HG02840 (cell line): ENCODE measurements around the gene FRS2.

Experiments
- ATAC-seq: cut with Tn5 transposase; IDR thresholded peaks from one replicate; pipeline ENCODE4 v1.9.1; 2021; ENCODE audit warnings: mild to moderate bottlenecking, moderate library complexity, moderate number of reproducible peaks; ENCODE audit not compliant: unreplicated experiment, low FRiP score

The FRS2 gene

DNA sequence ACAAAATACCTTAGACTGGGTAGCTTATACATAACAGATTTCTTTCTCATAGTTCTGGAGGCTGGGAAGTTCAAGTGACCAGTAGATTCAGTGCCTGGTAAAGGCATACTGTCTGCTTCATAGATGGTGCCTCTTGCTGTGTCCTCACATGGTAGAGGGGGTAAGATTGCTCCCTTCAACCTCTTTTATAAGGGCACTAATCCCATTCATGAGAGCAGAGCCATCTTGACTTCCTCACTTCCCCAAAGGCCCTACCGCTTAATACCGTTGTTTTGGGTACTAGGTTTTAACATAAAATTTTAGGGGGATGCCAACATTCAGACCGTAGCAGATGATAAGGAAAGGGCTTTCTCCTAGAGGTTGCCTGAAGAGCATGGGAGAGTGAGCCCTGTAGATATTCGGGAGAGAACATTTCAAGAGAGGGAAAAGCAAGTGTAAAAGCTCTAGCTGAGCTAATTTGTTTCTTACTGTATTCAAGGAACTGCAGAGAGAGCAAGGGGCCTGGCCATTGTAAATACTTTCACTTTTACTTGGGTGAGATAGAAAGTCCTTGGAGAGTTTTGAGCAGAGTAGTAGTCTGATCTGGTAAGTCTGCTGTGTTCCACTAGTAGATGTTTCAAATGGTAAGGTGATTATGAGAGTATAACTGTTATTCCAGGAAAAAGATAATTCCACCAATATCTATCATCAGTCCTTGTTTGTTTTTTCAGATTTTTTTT is 27.3 kb downstream of the FRS2 start:
- ATAC-seq = peak; percentile 85

- ATAC-seq = no peak
These were observed 30.4 kb downstream of the FRS2 start for GRCh38 chr12:69500631-69501030.

DNA sequence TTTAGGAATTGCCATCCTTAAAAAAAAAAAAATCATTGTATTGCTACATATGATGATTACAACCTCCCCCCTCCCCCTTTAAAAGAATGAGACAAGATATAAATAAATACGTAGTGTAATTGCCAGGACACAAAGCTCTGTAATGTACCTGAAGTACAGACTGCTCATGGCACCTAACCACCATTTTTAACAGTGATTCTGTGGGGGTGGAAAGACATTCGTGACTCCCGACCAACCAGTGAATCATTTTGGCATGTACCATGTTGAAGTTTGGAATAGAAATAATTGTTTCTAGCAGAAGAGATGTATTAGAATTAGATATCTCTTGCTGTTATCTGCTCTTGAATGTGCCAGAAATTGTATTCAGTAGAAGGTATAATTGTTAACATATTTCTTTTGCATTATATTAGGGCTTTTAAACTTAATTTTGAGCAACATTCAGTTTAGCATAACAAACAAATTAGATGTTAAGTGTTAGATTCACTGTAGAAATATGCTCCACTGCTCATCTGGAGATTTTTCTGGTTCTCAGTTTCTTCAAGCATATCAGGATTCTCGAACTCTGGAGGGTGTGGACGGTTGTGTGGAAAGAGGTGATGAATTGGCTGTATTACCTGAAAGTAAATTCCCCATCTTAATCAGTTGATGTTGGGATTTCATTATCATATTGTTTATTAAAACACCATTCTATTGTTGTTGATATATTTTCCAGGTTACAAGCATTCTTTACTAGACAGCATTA is 31.1 kb downstream of the FRS2 start:
- no peak for ATAC-seq

DNA sequence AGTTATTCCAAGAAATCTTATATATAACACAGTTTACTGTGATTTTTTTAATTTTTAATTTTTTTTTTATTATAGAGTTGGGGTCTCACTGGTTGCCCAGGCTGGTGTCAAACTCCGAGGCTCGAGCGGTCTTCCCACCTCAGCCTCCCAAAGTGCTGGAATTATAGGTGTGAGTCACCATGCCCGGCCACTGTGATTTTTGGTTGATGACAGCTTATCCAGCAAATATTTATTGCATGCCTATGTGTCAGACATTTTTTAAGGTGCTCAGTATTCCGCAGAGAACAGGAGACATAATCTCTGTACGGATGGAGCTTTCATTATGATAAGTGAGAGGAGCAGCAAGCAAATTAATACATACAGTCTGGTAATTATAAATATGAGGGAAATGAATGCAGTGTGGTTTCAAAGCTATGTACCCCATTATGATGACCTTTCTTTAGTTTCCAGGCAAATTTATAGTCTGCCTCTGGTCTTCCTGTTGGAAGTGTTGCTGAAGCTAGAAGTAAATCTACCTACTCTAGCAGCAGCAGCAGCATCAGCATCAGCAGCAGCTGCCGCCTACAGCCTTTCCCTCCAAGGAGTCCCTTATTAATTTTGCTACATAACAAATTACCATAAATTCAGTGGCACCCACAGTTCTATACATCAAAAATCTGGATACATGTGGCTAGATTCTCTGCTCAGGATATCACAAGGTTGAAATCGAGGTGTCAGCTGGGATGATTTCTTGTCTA is 32.3 kb downstream of the FRS2 start:
- ATAC-seq = no peak

DNA sequence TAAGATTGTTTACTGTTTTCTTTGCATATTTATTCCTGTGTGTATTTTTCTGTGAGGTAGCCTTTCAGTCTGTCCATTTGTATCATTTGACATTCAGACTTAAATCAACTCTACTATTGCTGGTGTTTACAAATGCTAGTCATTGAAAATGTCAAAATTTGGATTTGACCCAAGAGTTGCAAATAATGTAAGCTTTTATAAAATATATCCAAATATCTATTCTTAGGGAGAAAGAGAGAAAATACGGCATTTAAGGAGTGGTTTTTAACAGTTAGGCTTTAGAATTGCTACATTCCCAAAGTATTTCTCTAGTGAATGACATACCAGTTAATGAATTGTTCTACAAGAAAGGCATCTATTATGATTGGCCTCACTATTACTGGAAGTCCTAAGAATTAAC is 37.9 kb downstream of the FRS2 start:
- ATAC-seq = no peak

DNA sequence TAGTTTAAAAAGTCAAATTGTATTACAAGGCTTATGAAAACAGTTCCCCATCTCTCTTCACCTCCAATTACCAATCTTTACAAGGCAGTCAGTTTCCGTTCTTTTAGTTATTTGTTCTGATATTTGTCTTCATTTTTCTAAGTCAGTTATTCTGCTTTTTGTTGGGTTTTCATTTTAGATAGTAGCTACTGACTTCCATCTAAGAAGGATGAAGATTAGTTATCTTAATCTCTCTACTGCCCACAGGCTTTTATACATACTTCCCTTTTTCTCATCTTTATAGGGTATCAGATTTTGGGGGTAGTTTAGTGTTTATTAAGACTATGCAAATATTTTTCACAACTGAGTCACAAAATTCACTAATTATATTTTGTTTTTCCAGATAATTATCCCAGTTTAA is 38.4 kb downstream of the FRS2 start:
- no peak for ATAC-seq

DNA sequence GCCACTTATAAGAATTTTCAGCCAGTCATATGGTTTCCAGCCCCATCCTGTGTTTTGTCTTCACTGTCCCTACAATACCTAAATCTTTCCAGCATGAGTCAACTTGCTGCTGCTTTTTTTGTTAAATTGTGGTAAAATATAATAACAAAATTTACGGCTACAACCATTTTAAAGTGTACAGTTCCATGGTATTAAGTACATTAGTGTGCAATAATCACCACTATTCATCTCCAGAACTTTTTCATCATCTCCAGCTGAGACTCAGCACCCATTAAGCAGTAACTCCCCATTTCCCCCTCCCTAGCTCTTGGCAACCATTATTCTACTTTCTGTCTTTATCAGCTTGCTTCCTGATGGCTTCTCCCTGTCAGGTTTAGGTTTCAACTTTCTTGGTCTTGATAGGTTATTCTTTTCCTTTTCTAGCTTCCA is 39.1 kb downstream of the FRS2 start:
- no peak for ATAC-seq

DNA sequence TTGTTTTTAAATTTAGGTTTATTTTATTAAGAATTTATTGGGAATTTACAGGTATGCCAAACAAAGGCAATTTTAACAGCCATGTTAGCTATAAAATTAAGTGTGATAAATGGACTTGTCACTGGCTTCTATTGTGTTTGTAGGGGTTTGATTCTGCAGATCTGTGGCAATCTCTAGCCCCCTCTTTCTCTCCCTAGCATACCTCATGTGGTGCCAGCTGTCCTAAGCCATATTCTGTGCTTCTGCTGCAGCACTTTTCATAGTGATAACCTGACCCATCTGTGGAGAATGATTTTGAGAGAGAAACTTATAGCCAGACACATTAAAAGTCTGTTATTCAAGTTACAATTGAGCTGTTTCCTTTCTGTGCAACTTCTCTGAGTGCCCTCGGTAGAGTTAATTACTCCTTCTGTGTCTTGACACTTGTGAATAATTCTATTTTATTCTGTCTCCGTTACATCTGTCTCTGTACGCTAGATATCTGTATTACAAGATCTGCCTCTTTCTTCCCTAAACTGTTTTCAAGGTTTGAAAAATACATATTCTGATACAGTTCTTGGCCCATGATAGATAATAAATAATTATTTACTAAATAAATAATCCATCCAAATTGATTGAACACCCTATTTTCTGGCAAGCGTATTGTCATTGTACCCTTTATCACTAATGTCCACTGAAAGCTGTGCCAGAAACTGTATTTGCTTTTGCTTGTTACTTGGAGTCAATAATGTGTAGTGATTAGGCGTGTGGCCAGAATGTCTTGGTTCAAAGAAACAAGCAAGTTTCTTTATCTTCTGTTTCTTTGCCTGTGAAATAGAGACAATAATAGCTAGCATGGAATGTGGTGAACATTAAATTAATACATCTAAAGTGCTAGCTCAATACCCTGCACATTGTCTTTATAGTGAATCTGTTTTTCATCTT is 40.0 kb downstream of the FRS2 start:
- no peak for ATAC-seq

DNA sequence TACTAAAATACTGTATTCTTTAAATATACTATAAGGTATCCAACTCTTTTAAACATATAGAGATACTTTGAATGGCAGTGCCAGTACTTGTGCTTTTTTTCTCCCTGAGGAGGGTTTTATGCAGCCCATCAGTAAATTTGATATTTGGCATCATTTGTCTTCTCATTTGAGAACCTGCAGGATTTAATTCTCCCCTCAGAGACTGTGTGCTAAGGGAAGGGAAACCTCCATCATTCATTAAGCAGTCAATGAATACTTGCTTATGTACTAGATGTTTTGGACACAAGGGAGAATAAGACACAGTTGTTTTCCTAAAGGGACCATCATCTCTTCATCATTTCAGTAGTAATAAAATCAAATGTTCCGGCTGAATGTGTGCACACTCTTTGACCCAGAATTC is 40.8 kb downstream of the FRS2 start:
- ATAC-seq = no peak

- ATAC-seq = no peak
These were observed 41.5 kb downstream of the FRS2 start for GRCh38 chr12:69511469-69512267.

DNA sequence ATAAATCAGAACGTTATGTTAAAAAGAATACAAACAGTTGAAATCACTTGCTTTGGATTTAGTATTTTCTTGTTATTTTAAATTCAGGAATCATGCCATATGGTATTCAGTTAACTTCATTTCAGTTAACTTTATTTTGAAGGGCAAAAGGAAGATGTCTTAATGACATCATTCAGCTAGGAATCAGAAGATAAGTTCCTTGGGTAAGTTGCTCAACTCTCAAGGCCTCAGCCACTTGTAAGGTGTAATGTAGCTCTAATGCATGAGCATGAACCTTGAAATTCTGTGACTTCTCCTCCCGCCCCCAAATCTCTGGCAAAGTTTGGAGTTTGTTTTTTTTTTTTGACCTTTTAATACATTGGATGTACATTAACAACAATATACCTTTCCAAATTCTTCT is 42.6 kb downstream of the FRS2 start:
- ATAC-seq = no peak

DNA sequence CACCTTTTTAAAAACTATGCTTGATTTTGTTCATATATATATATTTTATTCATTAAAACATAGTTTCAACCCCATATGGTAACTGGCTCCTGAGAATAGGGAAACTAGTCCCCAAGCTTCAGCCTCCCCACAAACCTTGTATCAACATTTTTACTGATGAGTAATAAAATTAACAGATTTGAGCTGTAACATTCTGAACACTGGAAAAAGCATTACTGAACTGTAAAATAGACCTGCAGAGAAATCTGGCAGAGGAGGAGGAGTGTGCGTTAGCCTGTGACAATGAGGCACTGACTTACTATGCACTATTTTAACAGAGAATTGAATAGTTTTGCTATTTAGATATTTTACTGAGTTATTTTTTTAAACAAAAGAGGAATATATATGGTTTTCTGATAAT is 43.1 kb downstream of the FRS2 start:
- ATAC-seq = no peak

- no peak for ATAC-seq
These were observed 43.9 kb downstream of the FRS2 start for GRCh38 chr12:69514111-69514510.

- ATAC-seq = no peak
These were observed 44.7 kb downstream of the FRS2 start for GRCh38 chr12:69514845-69515244.

DNA sequence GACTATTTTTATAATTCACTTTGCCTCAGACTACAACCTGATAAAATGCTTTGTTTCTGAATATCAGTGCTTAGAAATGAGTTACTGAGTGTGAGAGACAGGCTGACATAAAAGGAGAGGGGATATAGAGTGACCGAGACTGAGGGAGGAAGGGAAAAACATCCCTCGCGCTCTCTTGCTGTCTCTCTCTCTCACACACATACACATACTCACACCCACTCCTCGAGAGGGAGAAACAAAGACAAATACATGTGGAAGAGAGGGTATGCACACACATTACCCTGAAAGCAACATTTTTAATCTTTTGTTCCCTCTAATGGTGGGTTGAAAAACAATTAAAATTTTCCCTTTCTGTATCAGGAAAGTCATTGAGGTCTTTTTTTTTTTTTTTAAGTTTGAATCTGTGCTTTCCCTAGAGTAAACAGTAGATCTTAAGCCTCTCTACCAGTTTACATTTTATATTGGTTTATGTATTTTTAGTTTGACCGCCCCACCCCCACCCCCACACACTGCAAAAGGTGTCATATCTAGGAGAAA is 45.3 kb downstream of the FRS2 start:
- ATAC-seq = no peak

GRCh38 chr12:69516950-69517349 is 46.8 kb downstream of the FRS2 start:
- no peak for ATAC-seq

GRCh38 chr12:69517406-69517805 is 47.2 kb downstream of the FRS2 start:
- no peak for ATAC-seq

- ATAC-seq = no peak
These were observed 49.7 kb downstream of the FRS2 start for GRCh38 chr12:69519871-69520270.
